Psoas muscle (tissue), 8 donors: Measurements from ENCODE around the gene PDZD7. TPM values are rescaled to one million over a fixed set of nuclear protein-coding genes. Genes with fewer than 3 reads are reported as not detected.

Source experiments
- ATAC-seq, 4 donors: fragments of 200-7000 bp; cut with Tn5 transposase; one replicate each; pipeline ENCODE4 v1.9.1; 2020; ENCODE audit warnings: moderate library complexity in 3 of 4, mild to moderate bottlenecking in 2 of 4
- DNase-seq, 2 donors: peaks; one replicate each; pipeline ENCODE4 v3.0.0-alpha.2; 2020
- H3K27ac ChIP-seq: fragments of 200-600 bp; one replicate; pipeline ENCODE4 v1.8.0; 2022
- H3K27me3 ChIP-seq, 3 donors: fragments of 200-600 bp in 1 of 3; one replicate each; pipeline versions ENCODE4 v1.6.1 to v1.8.0; 2013 to 2022; ENCODE audit warnings: low read length in 2 of 3, mild to moderate bottlenecking in 2 of 3, moderate library complexity in 1 of 3; ENCODE audit not compliant: insufficient read depth in 3 of 3
- H3K36me3 ChIP-seq, 2 donors: fragments of 200-600 bp in 1 of 2; one replicate each; pipeline versions ENCODE4 v1.6.1 to v1.8.0; 2013 to 2022; ENCODE audit warnings: low read depth in 1 of 2, mild to moderate bottlenecking in 1 of 2, moderate library complexity in 1 of 2; ENCODE audit not compliant: insufficient read depth in 1 of 2
- H3K4me1 ChIP-seq: fragments of 200-600 bp; one replicate; pipeline ENCODE4 v1.8.0; 2022
- H3K4me3 ChIP-seq: fragments of 200-600 bp; one replicate; pipeline ENCODE4 v1.8.0; 2022; ENCODE audit warnings: mild to moderate bottlenecking
- H3K9me3 ChIP-seq: fragments of 200-600 bp; one replicate; pipeline ENCODE4 v1.8.0; 2022
- WGBS, 3 donors: extraction: QIAGEN DNeasy Blood & Tissue Kit; methylation state at CpG; one replicate each; pipeline versions ENCODE4 v1.1.6 to v1.1.7; 2013; 5-methylcytosine and 5-hydroxymethylcytosine counted together
- intact Hi-C, 2 donors: fragments of 100-400 bp; cut with DNase I; formaldehyde crosslinking; loops; one replicate each; pipeline versions ENCODE4 v1.11.0 to v1.14.2; 2022
- polyA plus RNA-seq, 3 donors: library from polyadenylated mRNA; stranded (reverse); fragments of 200-250 nt; gene quantifications; one replicate each; pipeline ENCODE4 v1.2.3, GENCODE V29; 2013
- total RNA-seq, 4 donors: library from RNA; stranded (reverse); fragmentation: NEBNext Ultra II Directional in 2 of 4; extraction: Animal tissue kit (Norgen Biotek cat#: 25700) in 2 of 4; gene quantifications; one replicate each; pipeline versions ENCODE4 v1.2.1 to v1.2.4, GENCODE V29; 2021 to 2023
- TF ChIP-seq, protein P1 (sequence below): fragments of 200-600 bp; IDR thresholded peaks from one replicate; pipeline ENCODE4 v1.8.0; 2022; ENCODE audit warnings: antibody characterized with exemption
- donor health status: healthy with polysubstance abuse.
- donor health status: DM: no; HTN: no; CAD: no; lungs with moderate emphysema.
- donor health status: Bipolar disorder and iron deficiency.
- donor health status: healthy.
- donor health status: DM: yes; HTN: yes; CAD: no.
- donor health status: DM: no; HTN: no; CAD: no.
- donor health status: DM: no; HTN: no; CAD: no.
- donor health status: DM: yes; HTN: yes; CAD: no.

PDZD7 gene
- total and polyA plus RNA-seq, 7 donors, result 0.04 to 0.54 (median 0.08) TPM; not detected in 2

DNA sequence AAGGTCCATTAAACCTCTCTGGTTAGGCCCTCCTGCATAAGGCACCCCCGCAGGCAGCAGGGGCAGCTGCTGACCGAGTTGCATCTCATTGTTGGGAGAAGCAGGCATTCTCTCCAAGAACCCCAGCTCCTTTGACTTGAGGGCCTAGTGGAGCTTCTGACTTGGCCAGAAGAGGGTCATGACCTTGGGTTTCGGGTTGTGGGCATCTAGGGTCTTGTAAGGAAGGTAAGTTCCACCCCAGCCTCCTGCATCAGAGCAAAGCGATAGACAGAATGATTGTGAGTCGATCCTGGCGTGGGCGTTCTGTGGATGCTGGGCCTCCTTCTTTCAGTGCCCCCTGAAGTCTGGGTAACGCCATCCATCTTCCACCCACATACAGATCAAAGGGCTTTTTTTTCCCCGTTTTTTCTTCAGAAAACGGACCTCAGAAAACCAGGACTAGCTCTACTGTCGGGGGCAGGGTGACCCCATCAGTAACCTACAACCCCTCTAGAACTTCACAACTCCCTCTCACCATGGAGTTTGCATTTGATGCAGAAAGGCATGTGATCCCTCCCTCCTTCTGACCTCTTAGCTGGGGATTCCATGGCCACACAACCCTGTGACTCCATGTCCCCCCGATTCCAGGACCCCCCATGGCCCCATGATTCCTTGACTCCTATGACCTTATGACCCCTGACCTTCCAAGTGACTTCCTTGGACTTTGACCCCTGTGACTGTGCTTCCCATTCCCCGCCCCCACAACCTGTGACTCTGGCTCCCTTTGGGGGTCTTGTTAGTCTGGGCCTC, 58.6 kb downstream of the PDZD7 start:
- no peak overlapping the region for H3K27ac ChIP-seq
- peaks cover 6% of the 10 kb centered on the region for H3K4me1 ChIP-seq
- 77 to 81% (median 80%) methylated on average over 13 of the region's 13 CpGs for WGBS, 3 donors
- no peak overlapping the region for H3K4me3 ChIP-seq
- no peaks in the 10 kb centered on the region for H3K9me3 ChIP-seq
- ATAC-seq (no peak), DNase-seq (peak in 1 of 2 donors; percentile 12)
- intact Hi-C loops, result no loop called here
- H3K36me3 ChIP-seq, result no peaks in the 10 kb centered on the region
- H3K27me3 ChIP-seq, result no peaks in the 10 kb centered on the region
- TF ChIP-seq, protein P1, sequence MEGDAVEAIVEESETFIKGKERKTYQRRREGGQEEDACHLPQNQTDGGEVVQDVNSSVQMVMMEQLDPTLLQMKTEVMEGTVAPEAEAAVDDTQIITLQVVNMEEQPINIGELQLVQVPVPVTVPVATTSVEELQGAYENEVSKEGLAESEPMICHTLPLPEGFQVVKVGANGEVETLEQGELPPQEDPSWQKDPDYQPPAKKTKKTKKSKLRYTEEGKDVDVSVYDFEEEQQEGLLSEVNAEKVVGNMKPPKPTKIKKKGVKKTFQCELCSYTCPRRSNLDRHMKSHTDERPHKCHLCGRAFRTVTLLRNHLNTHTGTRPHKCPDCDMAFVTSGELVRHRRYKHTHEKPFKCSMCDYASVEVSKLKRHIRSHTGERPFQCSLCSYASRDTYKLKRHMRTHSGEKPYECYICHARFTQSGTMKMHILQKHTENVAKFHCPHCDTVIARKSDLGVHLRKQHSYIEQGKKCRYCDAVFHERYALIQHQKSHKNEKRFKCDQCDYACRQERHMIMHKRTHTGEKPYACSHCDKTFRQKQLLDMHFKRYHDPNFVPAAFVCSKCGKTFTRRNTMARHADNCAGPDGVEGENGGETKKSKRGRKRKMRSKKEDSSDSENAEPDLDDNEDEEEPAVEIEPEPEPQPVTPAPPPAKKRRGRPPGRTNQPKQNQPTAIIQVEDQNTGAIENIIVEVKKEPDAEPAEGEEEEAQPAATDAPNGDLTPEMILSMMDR, result no peak

DNA sequence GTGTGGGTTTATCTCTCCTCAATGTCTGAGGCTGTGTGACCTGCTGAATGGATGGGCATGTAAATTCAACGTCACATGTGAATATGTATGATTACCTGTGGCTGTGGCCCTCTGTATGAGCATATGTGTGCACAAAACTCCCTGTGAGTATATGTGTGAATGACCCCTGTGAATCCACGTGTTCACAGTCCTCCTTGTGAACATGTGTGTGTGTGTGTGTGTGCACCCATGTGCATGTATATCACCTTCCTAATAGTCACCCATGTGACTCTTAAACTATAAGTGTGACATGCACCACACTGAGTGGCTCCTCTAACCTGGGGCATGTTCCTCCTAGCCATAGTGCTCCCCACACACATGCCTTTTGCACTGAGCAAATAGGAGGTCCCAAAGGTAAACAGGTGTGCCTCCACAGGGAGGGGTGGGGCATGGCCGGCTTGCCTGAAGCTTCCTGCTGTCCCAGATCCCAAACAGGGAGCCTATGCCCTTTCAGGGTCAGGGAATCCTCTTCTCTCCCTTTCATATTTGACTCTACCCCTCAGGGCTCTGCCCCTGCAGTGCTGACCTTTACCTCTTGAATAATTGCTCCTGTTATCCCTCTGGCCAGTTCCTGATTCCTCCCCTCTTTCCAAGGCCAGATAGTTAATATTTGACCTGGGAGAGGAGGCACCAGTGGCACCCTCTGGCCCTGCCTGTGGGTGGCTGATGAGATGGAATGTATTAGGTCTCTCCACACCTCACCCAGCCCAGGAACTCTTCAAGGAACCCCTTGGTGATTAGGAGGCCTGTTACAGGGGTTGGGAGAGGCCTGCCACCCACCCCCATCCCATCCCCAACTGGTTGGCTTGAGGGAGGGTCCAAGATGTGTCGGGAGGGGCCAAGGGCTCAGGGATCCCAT, 59.8 kb downstream of the PDZD7 start:
- Histone ChIP-seq H3K4me1 (peaks cover 6% of the 10 kb centered on the region), H3K27ac (no peak overlapping the region), H3K27me3 (no peaks in the 10 kb centered on the region), H3K9me3 (no peaks in the 10 kb centered on the region), H3K36me3 (peaks cover 0 to 5% of the 10 kb centered on the region in 2 donors), H3K4me3 (no peak overlapping the region)
- TF ChIP-seq, protein P1, result no peak
- WGBS, 3 donors, result 71 to 79% (median 74%) methylated on average over 4 of the region's 4 CpGs
- DNase-seq (peak in 1 of 2 donors; percentile 10), ATAC-seq (no peak)
- intact Hi-C loops, result no loop called here

DNA sequence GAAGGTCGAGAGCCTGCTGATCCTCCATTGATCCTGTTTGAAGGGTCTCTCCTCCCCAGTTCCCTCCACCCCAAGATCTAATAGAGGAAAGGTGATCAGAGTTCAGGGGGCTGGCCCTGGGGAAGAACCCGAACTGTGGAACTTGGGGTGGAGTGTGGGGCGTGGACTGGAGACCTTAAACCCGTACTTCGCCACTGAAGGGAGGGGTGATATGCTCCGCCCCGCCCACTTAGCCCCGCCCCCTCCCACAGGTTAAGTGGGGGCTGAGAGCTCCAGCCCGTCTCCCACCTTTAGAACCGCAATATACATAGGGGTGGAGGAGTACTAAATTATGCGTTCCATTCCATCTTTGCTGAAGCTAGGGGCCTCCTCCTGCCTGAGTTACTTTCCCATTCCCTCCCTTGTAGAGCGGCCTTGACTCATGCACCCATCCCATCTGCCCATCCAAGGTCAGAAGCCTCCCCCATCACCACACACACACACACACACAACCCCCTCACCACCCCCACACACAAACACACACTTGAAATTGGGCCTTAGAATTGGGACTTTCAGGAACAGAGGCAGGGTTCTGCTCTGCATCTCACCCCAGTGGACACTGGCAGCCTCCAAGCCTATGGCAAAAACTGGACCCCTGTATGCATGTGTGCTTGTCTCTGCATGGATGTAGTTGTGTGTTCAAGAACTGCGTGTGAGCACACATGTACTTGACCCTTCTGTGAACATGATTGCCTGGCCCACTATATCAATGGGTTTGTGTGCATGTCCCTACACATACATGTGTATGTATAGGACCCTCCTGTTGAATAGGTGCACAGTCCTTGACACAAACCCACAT, 60.6 kb downstream of the PDZD7 start:
- 45 to 55% (median 48%) methylated on average over 13 of the region's 13 CpGs for WGBS, 3 donors
- peak overlapping the region; percentile 71 for H3K4me3 ChIP-seq
- DNase-seq (peak in 1 of 2 donors; percentile 29), ATAC-seq (peak in 2 of 4 donors; percentile 39 to 46)
- TF ChIP-seq, protein P1, result no peak
- H3K9me3 ChIP-seq, result no peaks in the 10 kb centered on the region
- H3K36me3 ChIP-seq, result peaks cover 3 to 12% of the 10 kb centered on the region in 2 donors
- no peaks in the 10 kb centered on the region for H3K27me3 ChIP-seq
- H3K4me1 ChIP-seq, result peaks cover 6% of the 10 kb centered on the region
- H3K27ac ChIP-seq, result no peak overlapping the region
- intact Hi-C loops, result no loop called here

DNA sequence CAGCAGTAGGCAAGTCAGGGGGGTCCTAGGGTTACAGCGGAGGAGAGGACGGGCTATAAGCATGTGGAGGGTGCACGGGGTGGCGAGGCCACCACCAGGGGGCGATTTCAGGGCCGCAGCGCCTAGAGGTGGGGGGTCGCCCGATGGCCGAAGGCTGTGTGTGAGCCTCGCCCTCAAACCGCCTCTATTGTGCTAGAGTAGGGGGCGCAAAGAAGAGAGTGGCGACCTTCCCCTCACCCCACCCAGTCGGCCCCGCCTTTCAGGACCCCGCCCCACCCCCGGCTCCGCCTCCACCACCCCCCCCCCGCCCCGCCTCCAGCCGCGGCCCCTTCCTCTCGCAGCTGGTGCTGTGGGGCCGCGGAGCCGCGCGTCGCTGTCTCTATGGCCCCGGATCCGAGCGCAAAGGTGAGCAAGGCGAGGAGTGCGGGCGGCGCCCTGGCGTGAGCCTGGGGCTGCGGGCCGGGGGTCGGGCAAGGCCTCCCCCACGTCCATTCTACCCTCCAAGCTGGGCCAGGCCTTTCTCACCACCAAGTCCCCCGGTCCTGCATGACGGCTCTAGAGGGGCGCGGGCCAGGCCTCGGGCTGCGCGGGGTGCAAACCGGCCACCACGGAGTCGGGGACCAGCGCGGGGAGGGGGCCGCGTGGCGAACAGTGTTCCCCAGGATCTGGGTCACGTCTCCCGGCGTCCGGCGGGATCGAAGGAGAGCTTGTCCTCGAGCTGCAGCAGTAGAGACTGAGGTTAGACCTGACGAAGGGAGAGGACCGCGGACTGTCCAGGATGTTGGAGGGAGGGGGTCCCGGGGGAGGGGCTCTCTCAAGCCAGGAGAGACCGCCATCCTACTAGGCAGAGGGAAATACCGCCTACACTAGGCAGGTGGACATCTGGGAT, 61.5 kb downstream of the PDZD7 start, which contains the start of gene SEMA4G:
TSS of gene SEMA4G (plus strand) at position 318 of the 889 bp plus-strand sequence. CDS start 3,409 bp downstream, outside the sequence.
- intact Hi-C loops, result loop anchor here (2.0 to 10.0 kb wide), 2 partner anchors 45 kb away; no protein-coding TSS in a partner anchor
- Histone ChIP-seq H3K36me3 (peaks cover 3 to 21% of the 10 kb centered on the region in 2 donors), H3K27me3 (no peaks in the 10 kb centered on the region), H3K4me1 (peaks cover 6% of the 10 kb centered on the region), H3K27ac (no peak within 1 kb of the TSS), H3K4me3 (peak within 1 kb of the TSS; percentile 71), H3K9me3 (no peaks in the 10 kb centered on the region)
- ATAC-seq (peak; percentile 80 to 91 (median 85)), DNase-seq (peak; percentile 50 to 69)
- 2 to 4% (median 3%) methylated on average over 37 to 70 of the region's 70 CpGs for WGBS, 3 donors
- TF ChIP-seq, protein P1, result peak; percentile 65
